ENCODE data around the gene ANTXR2. TPM values are rescaled to one million over a fixed set of nuclear protein-coding genes. Genes with fewer than 3 reads are reported as not detected.

ANTXR2 gene
- total and polyA plus RNA-seq, 2 of the 8 experiments (the other 6 are each of a cell fraction or from before 2014, with no cell fraction given) = 1.1 to 7.5 TPM

DNA sequence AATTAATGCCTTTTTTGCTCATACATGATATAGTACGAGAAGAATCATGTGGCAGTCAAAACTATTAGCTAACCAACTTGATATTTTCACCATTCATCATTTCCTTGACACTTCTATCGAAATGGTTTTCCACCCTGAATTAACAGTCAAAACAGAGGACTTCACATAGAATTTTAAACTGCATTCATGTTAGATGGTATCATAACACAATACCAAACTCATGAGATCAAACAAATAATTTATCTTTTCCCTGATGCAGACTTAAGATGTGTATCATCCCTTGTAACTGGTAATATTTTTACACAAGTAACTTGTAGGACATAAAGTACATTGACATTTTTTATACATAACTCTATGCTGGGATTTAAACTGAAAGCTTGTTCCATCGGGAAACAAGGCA lies 18.2 kb upstream of the ANTXR2 start:
- WGBS, 2 experiments (ENCODE audit: extremely low coverage in 1 of 2, insufficient coverage in 1 of 2, insufficient read length in 1 of 2, insufficient replicate concordance in 2 of 2, low coverage in 1 of 2, low lambda C conversion rate in 2 of 2, missing lambda C conversion rate in 1 of 2) = 86% methylated on average over 3 of the region's 3 CpGs; no CpG with 5 or more reads in 1 of the 2 experiments
- Histone ChIP-seq H2BK5ac (ENCODE audit: low read depth, low read length) (no peak overlapping the region), H2BK120ac (replicated peaks; ENCODE audit: low read depth, low read length) (no peak overlapping the region), H3K23me2 (ENCODE audit: low read depth, low read length) (no peaks in the 10 kb centered on the region; the same call in 1 of the 2 replicates), H3K4me2 (ENCODE audit: insufficient read depth in 1 of 2, low read depth in 2 of 2, low read length in 2 of 2) (no peak overlapping the region), H3K18ac (ENCODE audit: extremely low read depth, low read length) (no peak overlapping the region), H3K4me1 (replicated peaks in 1 of 4; ENCODE audit: control insufficient read depth in 3 of 4, insufficient read depth in 4 of 4, low read length in 3 of 4) (no peaks in the 10 kb centered on the region), H4K91ac (replicated peaks; ENCODE audit: insufficient read length, low read length) (no peak overlapping the region), H3K56ac (replicated peaks; ENCODE audit: insufficient read length, low read depth, low read length) (no peak overlapping the region), H4K8ac (ENCODE audit: extremely low read depth, insufficient read depth, low read length) (no peak overlapping the region), H3K27ac (ENCODE audit: low read depth, low read length) (no peak overlapping the region), H4K20me1 (replicated peaks in 1 of 2; ENCODE audit: control insufficient read depth in 1 of 2, insufficient read depth in 2 of 2, low read length in 2 of 2) (no peaks in the 10 kb centered on the region), H3K79me1 (ENCODE audit: low read depth, low read length) (no peaks in the 10 kb centered on the region), H3K79me2 (ENCODE audit: control insufficient read depth in 1 of 2, insufficient read depth in 2 of 2, low read length in 2 of 2) (no peaks in the 10 kb centered on the region), H2AK5ac (ENCODE audit: low read depth, low read length) (no peak overlapping the region), H3K9me3 (ENCODE audit: insufficient read depth in 2 of 2, low read depth in 1 of 2, low read length in 1 of 2) (no peaks in the 10 kb centered on the region), H3K27me3 (replicated peaks in 1 of 4; ENCODE audit: control insufficient read depth in 3 of 4, extremely low read depth in 1 of 4, insufficient read depth in 3 of 4, low read length in 3 of 4) (no peaks in the 10 kb centered on the region), H2BK12ac (ENCODE audit: low read depth, low read length) (no peak overlapping the region), H3K9ac (replicated peaks in 1 of 4; ENCODE audit: extremely low read depth in 1 of 4, low read depth in 3 of 4, low read length in 3 of 4) (no peak overlapping the region), H3K4ac (replicated peaks; ENCODE audit: insufficient read length, low read depth, low read length) (no peak overlapping the region), H2BK15ac (ENCODE audit: low read length) (no peak overlapping the region), H4K5ac (ENCODE audit: insufficient read length, low read depth, low read length) (no peak overlapping the region), H3K23ac (ENCODE audit: insufficient read length) (no peak overlapping the region), H2BK20ac (ENCODE audit: low read length) (no peak overlapping the region), H3K4me3 (ENCODE audit: extremely low read depth in 1 of 4, insufficient read depth in 2 of 4, low read depth in 3 of 4, low read length in 4 of 4) (no peak overlapping the region), H2AFZ (ENCODE audit: low read length) (no peak overlapping the region), H3K36me3 (ENCODE audit: control insufficient read depth in 2 of 4, insufficient read depth in 4 of 4, low read length in 3 of 4) (no peaks in the 10 kb centered on the region), H3K14ac (ENCODE audit: insufficient read length) (no peak overlapping the region)
- FAIRE-seq (no peak), DNase-seq (ENCODE audit: low read depth in 1 of 2, low spot score in 2 of 2) (no peak)
- POLR2A ChIA-PET (ENCODE audit: partially characterized antibody) = no interaction called here
- CTCF ChIA-PET (ENCODE audit: partially characterized antibody) = interaction anchor here (1.0 kb wide), 1 partner anchor 249 kb away, joined by 3 read pairs; no protein-coding TSS in a partner anchor
- TF ChIP-seq SRF (IDR thresholded peaks at IDR 0.05; ENCODE audit: low read depth, low read length) = no peak
- no peak for TF ChIP-seq MAX (IDR thresholded peaks at IDR 0.05)
- no peak for TF ChIP-seq CBX8 (IDR thresholded peaks at IDR 0.05; ENCODE audit: borderline replicate concordance, low read depth, low read length)
- no peak for TF ChIP-seq PHF8 (conservative IDR thresholded peaks at IDR 0.05; ENCODE audit: low read depth, low read length)
- TF ChIP-seq, protein P1, sequence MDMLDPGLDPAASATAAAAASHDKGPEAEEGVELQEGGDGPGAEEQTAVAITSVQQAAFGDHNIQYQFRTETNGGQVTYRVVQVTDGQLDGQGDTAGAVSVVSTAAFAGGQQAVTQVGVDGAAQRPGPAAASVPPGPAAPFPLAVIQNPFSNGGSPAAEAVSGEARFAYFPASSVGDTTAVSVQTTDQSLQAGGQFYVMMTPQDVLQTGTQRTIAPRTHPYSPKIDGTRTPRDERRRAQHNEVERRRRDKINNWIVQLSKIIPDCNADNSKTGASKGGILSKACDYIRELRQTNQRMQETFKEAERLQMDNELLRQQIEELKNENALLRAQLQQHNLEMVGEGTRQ (IDR thresholded peaks at IDR 0.05; ENCODE audit: low read length) = no peak

Measured in H1 (cell line).